GM13976 (cell line): ENCODE data around the gene CA9.

Source experiments
- DNase-seq: peaks from one replicate; pipeline ENCODE4 v3.0.0; 2012; ENCODE audit warnings: low spot score
- in situ Hi-C: fragments of 300-500 bp; cut with MboI; formaldehyde crosslinking; loops from one replicate; pipeline ENCODE4 v1.12.0; 2022; ENCODE audit warnings: low sequenced_read_pairs, mixed read lengths, inconsistent platforms; ENCODE audit not compliant: unreplicated experiment
- TF ChIP-seq, protein P1 (sequence below): IDR thresholded peaks from 2 replicates; pipeline ENCODE4 v1.5.1; 2012; ENCODE audit warnings: borderline replicate concordance, mild to moderate bottlenecking; ENCODE audit not compliant: insufficient read depth; ENCODE audit errors: extremely low read depth, missing control alignments, control extremely low read depth

CA9 gene

DNA sequence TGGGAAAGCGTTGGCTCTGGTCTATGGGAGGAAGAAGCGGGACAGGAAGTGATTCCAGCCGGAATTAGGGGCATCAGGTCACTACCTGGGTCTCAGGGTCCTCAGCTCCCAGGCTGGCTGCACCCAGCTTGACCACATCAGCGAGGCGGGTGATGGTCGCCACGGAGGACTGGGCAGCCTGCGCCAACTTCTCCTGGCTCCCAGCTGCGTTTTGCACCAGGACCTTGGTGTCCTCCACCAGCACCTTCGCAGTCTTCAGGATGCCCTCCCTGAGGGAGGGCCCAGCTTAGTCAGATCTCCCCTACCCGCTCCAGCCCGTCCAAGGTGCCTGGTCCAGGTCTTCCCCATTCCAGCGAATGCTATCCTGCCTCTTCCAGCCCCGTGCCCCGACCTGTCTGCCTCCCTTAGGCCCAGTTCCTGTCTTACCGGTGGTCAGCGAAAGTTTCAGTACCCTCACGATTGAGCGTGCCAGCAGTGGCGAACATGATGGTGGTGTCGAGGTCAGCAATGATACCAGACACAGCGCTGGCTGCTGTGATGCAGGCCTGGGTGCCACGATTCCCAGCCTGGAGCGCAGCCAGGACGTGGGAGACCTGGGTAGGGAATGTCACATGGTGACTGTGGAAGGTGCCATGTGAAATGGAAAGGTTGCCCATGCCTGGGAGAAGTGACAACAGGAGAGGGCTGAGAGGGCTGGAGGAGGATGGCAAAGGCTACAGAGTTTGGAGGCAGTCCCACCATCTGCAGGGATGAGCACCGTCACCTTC is 30.4 kb downstream of the CA9 start:
- in situ Hi-C loops, result no loop called here
- DNase-seq, result no peak
- TF ChIP-seq, protein P1, sequence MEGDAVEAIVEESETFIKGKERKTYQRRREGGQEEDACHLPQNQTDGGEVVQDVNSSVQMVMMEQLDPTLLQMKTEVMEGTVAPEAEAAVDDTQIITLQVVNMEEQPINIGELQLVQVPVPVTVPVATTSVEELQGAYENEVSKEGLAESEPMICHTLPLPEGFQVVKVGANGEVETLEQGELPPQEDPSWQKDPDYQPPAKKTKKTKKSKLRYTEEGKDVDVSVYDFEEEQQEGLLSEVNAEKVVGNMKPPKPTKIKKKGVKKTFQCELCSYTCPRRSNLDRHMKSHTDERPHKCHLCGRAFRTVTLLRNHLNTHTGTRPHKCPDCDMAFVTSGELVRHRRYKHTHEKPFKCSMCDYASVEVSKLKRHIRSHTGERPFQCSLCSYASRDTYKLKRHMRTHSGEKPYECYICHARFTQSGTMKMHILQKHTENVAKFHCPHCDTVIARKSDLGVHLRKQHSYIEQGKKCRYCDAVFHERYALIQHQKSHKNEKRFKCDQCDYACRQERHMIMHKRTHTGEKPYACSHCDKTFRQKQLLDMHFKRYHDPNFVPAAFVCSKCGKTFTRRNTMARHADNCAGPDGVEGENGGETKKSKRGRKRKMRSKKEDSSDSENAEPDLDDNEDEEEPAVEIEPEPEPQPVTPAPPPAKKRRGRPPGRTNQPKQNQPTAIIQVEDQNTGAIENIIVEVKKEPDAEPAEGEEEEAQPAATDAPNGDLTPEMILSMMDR, result no peak

- in situ Hi-C loops, result no loop called here
- DNase-seq, result no peak
Observed at GRCh38 chr9:35705372-35705771, 31.6 kb downstream of the CA9 start.

GRCh38 chr9:35705836-35706430 is 32.2 kb downstream of the CA9 start:
- no peak for DNase-seq
- in situ Hi-C loops, result no loop called here
- TF ChIP-seq, protein P1, result no peak

More at GRCh38 chr9:35705372-35705771, 31.6 kb downstream of the CA9 start:
- TF ChIP-seq, protein P1, result no peak

- TF ChIP-seq, protein P1, result no peak
- in situ Hi-C loops, result no loop called here
- no peak for DNase-seq
Observed at GRCh38 chr9:35706951-35707350, 33.2 kb downstream of the CA9 start.

GRCh38 chr9:35708146-35708545 is 34.4 kb downstream of the CA9 start:
- TF ChIP-seq, protein P1, result no peak
- in situ Hi-C loops, result no loop called here
- no peak for DNase-seq

GRCh38 chr9:35710818-35711500 is 37.2 kb downstream of the CA9 start:
- TF ChIP-seq, protein P1, result no peak
- DNase-seq, result no peak
- in situ Hi-C loops, result no loop called here
